GM21619 (cell line): ENCODE measurements around the gene SSNA1.

Experiments
- ATAC-seq: cut with Tn5 transposase; IDR thresholded peaks from one replicate; pipeline ENCODE4 v1.9.1; 2021; ENCODE audit not compliant: unreplicated experiment

Gene SSNA1

GRCh38 chr9:137167747-137168572 lies 20.5 kb upstream of the SSNA1 start:
- ATAC-seq: no peak

GRCh38 chr9:137168573-137168903 lies 19.9 kb upstream of the SSNA1 start:
- no peak for ATAC-seq

- ATAC-seq: no peak
These were observed 19.3 kb upstream of the SSNA1 start for GRCh38 chr9:137168904-137169856.

GRCh38 chr9:137169896-137170358 lies 18.5 kb upstream of the SSNA1 start, which contains the start of gene LRRC26:
TSS of gene LRRC26 (minus strand) at chr9:137170051. CDS start at chr9:137169943, 108 bp downstream.
- no peak for ATAC-seq

- no peak for ATAC-seq
These were observed 17.9 kb upstream of the SSNA1 start for GRCh38 chr9:137170486-137171148.

GRCh38 chr9:137171149-137171900 lies 17.2 kb upstream of the SSNA1 start:
- no peak for ATAC-seq

- no peak for ATAC-seq
These were observed 15.3 kb upstream of the SSNA1 start for GRCh38 chr9:137172901-137173795.

GRCh38 chr9:137173796-137174664 lies 14.4 kb upstream of the SSNA1 start:
- no peak for ATAC-seq

- no peak for ATAC-seq
These were observed 13.7 kb upstream of the SSNA1 start for GRCh38 chr9:137174722-137175293.

- no peak for ATAC-seq
These were observed 13.0 kb upstream of the SSNA1 start for GRCh38 chr9:137175345-137175961.

- no peak for ATAC-seq
These were observed 11.9 kb upstream of the SSNA1 start for GRCh38 chr9:137176302-137177182.

GRCh38 chr9:137178201-137178938 lies 10.1 kb upstream of the SSNA1 start:
- no peak for ATAC-seq

GRCh38 chr9:137178939-137179630 lies 9.4 kb upstream of the SSNA1 start:
- no peak for ATAC-seq

- ATAC-seq: no peak
These were observed 8.7 kb upstream of the SSNA1 start for GRCh38 chr9:137179761-137180160.

- ATAC-seq: no peak
These were observed 8.0 kb upstream of the SSNA1 start for GRCh38 chr9:137180491-137180890.
